Smooth muscle cell of the brain vasculature (primary cell): ENCODE data around the gene ACOT8.
"Not testable (repeated sequence)": the region's sequence is repeated elsewhere in the genome, so short reads cannot be mapped to it uniquely, and the experiment has no call there.

Experiments
- DNase-seq: peaks from one replicate; pipeline ENCODE4 v3.0.0-alpha.2; 2012; ENCODE audit warnings: low read depth, low spot score

The ACOT8 gene

GRCh38 chr20:45857114-45857881 is at the start of gene ACOT8, which contains the start of gene ZSWIM3:
Gene ACOT8, minus strand, starts transcription at chr20:45857392. Its CDS starts 77 bp downstream, at chr20:45857315.
Gene ZSWIM3, plus strand, starts transcription at chr20:45857614. Its CDS starts 212 bp downstream, at chr20:45857826.
- DNase-seq, result peak; percentile 100

- DNase-seq, result no peak
These were observed 48.4 kb upstream of the ACOT8 start for GRCh38 chr20:45905505-45906079.

DNA sequence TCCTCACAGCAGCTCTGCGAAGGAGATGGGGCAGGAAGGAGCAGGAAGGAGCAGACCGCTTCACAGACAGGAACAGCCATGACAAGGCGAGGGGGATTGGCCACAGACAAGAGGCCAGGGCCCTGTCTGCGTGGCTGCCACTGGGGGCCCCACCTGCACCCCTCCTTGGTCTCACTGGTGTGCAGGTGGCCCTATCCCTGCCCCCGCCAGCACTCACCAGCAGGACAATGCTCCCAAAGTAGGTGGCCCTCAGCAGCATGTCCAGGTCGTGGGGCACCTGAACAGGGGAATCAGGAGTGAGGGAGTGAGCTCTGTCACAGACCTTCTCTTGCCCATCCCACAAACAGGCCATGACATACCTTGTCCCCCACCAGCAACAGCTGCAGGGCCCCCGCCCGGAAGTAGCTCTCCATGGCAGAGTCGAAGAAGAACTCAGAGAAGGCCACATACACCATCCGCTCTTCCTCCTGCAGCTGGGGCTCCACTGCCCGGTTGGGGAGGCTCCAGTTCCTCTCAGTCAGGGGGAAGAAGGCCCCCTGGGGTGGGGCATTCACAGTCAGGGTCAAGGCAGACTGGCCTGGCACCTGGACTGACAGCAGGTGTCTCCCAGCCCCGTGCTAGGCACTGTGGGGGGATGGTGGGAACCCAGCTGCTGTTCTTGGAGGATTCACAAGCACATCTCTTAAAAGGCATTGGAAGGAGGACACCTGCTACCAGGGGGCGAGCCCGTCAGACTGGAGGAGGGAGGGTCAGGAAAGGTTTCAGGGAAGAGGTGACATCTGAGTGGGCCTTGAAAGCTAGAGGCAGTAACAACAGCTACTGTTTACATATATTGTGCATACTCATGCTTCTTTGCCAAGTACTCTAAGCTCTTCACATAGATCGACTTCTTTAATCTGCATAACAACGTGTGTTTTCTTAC is 47.7 kb upstream of the ACOT8 start:
- no peak for DNase-seq

DNA sequence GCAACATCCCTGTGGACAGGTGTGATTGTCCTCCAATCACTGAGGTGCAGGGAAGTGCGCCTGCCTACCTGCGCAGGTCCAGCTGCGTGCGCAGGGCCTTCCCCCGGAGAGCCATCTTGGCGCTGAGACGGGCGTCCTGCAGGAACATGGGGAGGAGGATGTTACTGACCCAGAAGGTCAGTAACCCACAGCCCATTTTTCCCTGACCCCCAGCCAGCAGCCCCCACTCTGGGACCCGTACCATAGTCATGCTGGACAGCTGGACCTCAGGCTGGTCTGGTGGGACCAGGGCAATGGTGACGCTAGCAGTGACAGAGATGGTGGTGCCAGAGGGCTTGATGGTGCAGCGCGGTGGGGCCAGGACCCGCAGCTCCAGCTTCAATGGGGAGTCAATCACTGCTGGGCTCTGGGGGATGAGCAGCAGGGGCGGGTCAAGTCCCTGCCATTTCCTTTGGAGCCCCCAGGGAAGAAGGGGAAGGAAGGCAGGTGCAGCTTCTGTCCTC is 45.1 kb upstream of the ACOT8 start:
- no peak for DNase-seq

DNA sequence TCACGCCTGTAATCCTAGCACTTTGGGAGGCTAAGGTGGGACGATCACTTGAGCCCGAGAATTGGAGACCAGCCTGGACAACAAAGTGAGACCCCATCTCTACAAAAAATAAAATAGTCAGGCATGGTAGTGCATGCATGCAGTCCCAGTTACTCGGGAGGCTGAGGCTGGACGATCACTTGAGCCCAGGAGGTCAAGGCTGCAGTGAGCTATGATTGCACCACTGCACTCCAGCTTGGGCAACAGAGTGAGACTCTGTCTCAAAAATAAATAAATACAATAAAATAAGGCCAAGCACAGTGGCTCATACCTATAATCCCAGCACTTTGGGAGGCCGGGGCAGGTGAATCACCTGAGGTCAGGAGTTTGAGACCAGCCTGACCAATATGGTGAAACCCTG is 44.1 kb upstream of the ACOT8 start:
- DNase-seq, result not testable (repeated sequence)

DNA sequence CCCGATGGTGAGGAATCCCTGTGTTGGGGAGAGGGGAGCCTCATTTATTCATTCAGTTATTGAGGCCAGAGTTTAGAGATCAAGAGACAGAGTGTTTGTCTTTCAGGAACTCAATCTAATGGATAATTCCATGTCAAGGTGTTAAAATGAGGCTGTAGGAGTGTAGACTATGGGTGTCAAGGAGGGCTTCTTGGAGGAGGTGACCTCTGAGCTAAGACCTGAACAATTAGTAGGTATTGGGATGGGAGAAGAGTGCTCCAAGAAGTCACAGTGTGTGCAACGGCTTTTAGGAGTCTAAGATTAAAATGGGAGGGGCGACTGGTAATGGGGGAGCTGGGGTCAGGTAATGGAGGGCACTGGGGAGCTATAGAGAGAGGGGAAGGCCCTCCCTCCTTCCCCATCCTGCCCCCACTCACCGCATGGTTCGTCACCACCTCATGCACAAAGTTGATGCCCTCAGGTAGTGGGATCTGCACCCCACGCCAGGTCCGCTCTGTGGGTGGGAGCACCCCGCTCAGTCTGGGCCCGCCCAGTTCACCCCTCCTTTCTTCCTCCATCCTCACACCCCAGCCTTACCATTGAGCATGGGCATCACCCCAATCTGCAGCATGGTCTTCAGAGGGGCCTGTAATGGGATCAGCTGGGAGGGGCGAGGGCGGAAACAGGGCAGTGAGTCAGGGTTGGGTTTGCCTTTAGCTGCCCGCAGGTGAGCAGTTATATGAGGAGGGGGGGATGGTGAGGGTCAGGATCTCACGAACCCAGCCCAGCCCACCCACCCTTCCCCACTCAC is 42.0 kb upstream of the ACOT8 start:
- no peak for DNase-seq

GRCh38 chr20:45898285-45898684 is 41.1 kb upstream of the ACOT8 start:
- no peak for DNase-seq

DNA sequence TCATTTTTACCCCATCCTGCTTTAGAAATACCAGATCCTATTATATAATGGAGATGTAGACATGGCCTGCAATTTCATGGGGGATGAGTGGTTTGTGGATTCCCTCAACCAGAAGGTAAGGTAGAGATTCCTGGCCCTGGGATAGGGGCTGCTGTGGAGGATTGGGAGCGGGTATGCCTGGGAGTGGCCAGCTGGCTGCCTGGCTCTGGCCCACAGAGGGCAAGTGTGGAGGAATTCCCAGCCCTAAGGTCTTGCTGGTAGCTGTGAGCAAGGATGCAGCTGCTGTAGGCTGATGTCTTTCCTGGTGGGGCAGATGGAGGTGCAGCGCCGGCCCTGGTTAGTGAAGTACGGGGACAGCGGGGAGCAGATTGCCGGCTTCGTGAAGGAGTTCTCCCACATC is 40.5 kb upstream of the ACOT8 start:
- no peak for DNase-seq

DNA sequence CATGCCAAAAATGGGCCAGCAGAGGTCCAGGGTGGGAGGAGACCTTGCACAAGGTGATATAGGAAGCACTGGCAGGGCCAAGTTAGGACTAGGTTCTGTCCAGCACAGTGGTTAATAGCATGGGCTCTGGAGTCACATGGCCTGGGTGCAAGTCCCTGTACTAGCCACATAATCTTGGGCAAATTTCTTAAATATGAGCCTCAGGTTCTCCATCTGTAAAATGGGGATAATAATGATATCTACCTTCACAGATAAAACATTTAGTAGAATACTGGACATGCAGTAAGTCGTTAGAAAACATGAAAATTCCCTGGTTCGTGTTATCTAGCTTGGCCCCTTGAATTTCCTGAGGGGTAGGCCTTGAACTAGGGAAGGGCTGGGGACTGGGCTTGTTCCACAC is 40.1 kb upstream of the ACOT8 start:
- DNase-seq, result no peak

GRCh38 chr20:45896641-45897161 is 39.5 kb upstream of the ACOT8 start:
- no peak for DNase-seq

DNA sequence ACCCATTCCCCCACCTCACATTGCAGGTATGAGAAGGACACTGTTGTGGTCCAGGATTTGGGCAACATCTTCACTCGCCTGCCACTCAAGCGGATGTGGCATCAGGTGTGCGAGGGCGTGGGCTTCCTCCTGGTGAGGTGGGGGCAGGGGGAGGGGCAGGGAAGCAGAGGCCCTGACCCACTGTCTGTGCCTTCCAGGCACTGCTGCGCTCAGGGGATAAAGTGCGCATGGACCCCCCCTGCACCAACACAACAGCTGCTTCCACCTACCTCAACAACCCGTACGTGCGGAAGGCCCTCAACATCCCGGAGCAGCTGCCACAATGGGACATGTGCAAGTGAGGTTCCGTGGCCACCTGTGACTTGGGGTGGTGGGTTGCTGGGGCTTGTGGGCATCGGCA is 37.6 kb upstream of the ACOT8 start:
- no peak for DNase-seq

DNA sequence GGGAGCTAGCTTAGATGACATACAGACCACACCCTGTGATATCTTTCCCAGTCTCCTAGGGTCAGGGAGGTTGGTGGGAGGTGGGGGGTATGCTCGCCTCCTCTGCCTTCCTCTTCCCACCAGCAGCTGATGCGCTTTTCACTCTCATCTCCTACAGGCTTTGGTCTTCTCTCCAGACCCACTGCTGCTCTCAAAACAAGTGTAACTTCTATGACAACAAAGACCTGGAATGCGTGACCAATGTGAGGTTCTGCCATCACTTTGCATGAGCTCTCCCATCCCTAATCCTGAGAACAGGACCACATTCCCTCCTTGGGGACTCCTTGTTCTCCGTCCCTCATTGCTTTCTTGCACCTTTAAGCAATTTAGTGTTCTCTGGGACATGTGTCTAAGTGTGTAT is 36.6 kb upstream of the ACOT8 start:
- DNase-seq, result no peak

DNA sequence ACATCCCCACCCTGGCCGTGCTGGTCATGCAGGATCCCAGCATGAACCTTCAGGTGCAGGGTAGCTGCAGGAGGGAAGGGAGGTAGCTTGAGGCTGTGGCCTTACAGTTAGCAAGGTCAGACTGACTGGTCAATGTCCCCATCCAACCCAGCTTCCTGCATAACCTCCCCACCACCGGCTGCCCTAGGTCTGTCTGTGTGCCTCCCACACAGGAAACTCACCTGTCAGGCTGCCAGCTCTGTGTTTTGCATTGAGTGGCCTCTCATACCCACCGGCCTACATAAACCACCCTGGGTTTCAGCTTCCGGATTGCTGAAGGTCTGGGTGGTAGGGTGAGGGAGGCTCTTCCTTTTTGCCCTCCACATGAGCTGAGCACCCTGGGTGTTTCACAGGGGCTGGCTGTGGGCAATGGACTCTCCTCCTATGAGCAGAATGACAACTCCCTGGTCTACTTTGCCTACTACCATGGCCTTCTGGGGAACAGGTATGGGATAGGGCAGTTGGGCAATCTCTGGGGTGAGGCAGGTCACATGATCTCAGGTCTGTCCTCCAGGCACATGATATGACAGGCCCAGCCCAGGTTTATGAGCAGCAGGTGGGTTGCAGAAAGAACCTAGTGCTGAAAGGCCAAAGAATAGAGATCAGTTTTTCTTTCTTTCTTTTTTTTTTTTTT is 35.8 kb upstream of the ACOT8 start:
- no peak for DNase-seq

DNA sequence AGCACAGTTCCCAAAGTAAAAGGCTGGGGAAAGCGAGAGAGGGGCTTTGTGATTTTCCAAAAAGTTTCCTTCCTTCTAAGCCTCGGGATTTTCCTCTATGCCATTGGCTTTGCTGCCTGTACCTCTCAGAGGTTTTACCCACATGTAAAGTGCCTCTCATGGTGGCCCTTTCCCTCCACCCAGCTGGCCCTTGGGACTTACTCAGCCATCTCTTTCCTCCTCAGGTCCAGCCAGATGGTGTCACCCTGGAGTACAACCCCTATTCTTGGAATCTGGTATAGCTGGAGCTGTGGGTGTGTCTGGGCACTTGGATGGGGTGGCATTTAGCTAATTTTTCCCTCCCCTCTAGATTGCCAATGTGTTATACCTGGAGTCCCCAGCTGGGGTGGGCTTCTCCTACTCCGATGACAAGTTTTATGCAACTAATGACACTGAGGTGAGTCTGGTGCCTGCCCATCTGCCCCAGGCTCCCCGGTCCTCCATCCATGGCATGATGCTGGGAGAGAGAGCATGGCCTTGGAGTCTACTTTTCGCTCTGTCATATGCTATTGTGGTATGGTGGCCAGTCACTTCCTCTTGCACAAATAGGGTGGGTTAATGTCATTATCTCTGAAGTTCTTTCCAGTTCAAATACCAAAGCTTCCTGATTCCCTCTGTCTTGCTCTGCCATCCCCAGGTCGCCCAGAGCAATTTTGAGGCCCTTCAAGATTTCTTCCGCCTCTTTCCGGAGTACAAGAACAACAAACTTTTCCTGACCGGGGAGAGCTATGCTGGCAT is 35.0 kb upstream of the ACOT8 start:
- DNase-seq, result no peak

- peak; percentile 64 for DNase-seq
These were observed 34.1 kb upstream of the ACOT8 start, which contains the start of the genes CTSA and NEURL2 for GRCh38 chr20:45890985-45891983. Gene CTSA, plus strand, starts transcription at chr20:45891335. Its CDS starts 234 bp downstream, at chr20:45891569. Gene NEURL2, minus strand, starts transcription at chr20:45891208. Its CDS starts 217 bp downstream, at chr20:45890991.

- DNase-seq, result peak; percentile 61
These were observed 33.1 kb upstream of the ACOT8 start for GRCh38 chr20:45890077-45890984.

DNA sequence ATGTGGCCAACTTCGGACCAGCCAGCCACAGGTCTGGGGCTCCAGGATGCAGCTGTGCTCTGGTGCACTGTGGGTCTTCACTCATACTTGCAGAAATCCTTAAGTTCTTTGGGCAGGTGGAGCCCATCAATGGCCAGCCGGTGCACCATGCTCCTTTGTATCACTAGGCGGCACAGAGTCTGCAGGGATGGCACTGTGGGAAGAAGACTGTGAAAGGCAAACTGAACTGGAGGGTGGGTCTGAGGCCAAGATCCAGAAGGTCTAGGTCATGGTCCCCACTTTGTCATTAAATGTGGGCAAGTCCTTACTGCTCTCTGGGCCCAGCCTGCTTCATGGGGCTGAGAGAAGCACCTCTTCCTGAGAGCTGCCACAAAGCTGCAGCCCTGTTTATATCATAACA is 31.5 kb upstream of the ACOT8 start:
- no peak for DNase-seq
